Gastrocnemius medialis (tissue), 4 donors: ENCODE measurements around the gene PPIL1. TPM values are rescaled to one million over a fixed set of nuclear protein-coding genes. Genes with fewer than 3 reads are reported as not detected.
A peak's percentile ranks its signal among the peaks of the same experiment; 100 is the strongest.

Source experiments
- ATAC-seq, 2 donors: fragments of 150-250 bp; one replicate each; pipeline ENCODE4 v1.9.1; 2016
- DNase-seq, 2 donors: peaks; one replicate each; pipeline ENCODE4 v3.0.0-alpha.2; 2019
- H3K27ac ChIP-seq, 4 donors: fragments of 200-600 bp; sonication (generic); 1 replicate in 1 of 4; 2 replicates in 3 of 4; pipeline ENCODE4 v1.5.1; 2016 to 2018; ENCODE audit warnings: mild to moderate bottlenecking in 2 of 4, moderate library complexity in 1 of 4
- H3K27me3 ChIP-seq, 3 donors: fragments of 200-600 bp; sonication (generic) in 2 of 3; 1 replicate in 1 of 3; 2 replicates in 2 of 3; pipeline versions ENCODE4 v1.5.1 to v1.6.0; 2016 to 2019; ENCODE audit warnings: mild to moderate bottlenecking in 1 of 3, moderate library complexity in 1 of 3
- H3K36me3 ChIP-seq, 2 donors: fragments of 200-600 bp; sonication (generic) in 1 of 2; one replicate each; pipeline ENCODE4 v1.5.1; 2017 to 2018
- H3K4me1 ChIP-seq, 2 donors: fragments of 200-600 bp; sonication (generic) in 1 of 2; one replicate each; pipeline ENCODE4 v1.5.1; 2016 to 2017; ENCODE audit warnings: mild to moderate bottlenecking in 2 of 2
- H3K4me3 ChIP-seq, 4 donors: fragments of 200-600 bp; sonication (generic) in 3 of 4; 1 replicate in 1 of 4; 2 replicates in 3 of 4; pipeline ENCODE4 v1.5.1; 2016 to 2019; ENCODE audit warnings: mild to moderate bottlenecking in 2 of 4
- H3K9me3 ChIP-seq, 3 donors: fragments of 200-600 bp; sonication (generic) in 2 of 3; 1 replicate in 1 of 3; 2 replicates in 2 of 3; pipeline ENCODE4 v1.5.1; 2016 to 2019
- POLR2A ChIP-seq, 2 donors: fragments of 450-650 bp; IDR thresholded peaks; one replicate each; pipeline ENCODE4 v1.6.1; 2017; ENCODE audit warnings: antibody characterized with exemption in 2 of 2, mild to moderate bottlenecking in 2 of 2, moderate library complexity in 2 of 2
- in situ Hi-C, 4 donors: fragments of 200-750 bp; cut with MboI; loops; one replicate each; pipeline versions ENCODE4 v1.15.0 to v1.8.0; 2017; ENCODE audit warnings: low sequenced_read_pairs in 4 of 4
- intact Hi-C: fragments of 100-400 bp; cut with DNase I; formaldehyde crosslinking; loops from one replicate; pipeline ENCODE4 v1.15.1; 2023; ENCODE audit warnings: low total_unique reads
- total RNA-seq, 4 donors: library from RNA; depleted of rRNA; stranded (reverse); fragments of >200 nt; gene quantifications; one replicate each; pipeline versions ENCODE4 v1.1.0 to v1.2.3, GENCODE V29; 2016
- TF ChIP-seq, protein P1 (sequence below), 5 experiments: fragments of 450-650 bp in 3 of 5; fragments of 200-600 bp in 2 of 5; sonication (generic) in 2 of 5; IDR thresholded peaks in 4 of 5; conservative IDR thresholded peaks in 1 of 5; 1 replicate in 4 of 5; 2 replicates in 1 of 5; pipeline ENCODE4 v1.5.1; 2016 to 2019; ENCODE audit warnings: antibody characterized with exemption in 5 of 5, mild to moderate bottlenecking in 3 of 5, moderate library complexity in 3 of 5

PPIL1 gene
- total RNA-seq, 4 donors from 2014 or later: 5.4 to 18.7 (median 16.8) TPM

DNA sequence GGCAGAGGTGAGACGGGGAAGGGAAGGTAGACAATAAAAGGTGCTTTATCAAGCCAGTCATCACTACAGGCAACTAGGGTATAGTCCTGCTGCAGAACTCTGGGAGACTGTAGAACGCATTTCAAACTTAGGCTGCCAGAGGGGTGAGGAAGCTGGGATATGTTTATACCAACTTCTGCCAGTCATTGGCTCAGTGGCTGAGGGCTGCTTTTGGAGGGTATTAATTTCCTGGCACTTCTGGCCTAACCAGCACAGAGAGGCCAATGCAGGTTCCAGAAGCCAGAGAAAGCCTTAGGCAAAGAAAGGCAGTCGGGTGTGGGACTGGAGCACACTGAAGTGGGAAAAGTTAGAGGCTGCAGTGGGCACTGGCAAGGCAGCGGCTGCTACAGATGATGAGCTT, 31.4 kb downstream of the PPIL1 start:
- H3K27ac ChIP-seq: peak overlapping the region; percentile 30 to 69 (median 51)
- DNase-seq: no peak

DNA sequence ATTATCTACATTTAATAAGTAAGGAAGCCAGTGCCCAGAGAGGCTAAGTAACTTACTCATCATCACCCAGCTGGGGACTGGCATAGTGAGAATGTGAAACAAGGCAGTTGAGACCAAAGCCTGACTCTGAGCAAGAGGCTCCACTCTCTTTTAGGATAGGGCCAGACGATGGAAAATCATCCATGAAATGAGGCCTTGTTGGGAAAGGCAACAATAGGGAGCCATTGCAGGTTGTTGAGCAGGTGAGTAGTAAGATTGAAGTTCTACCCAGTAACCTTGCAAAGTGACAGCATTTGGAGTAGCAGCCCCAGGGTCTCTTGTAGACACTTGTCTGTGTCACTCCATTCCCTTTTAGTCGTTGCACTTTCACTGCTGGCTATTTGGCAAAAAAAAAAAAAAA, 32.8 kb downstream of the PPIL1 start:
- no peak overlapping the region for H3K27ac ChIP-seq
- no peak for ATAC-seq
- H3K4me3 ChIP-seq: no peak overlapping the region
- H3K4me1 ChIP-seq: peaks cover 43 to 53% of the 10 kb centered on the region in 2 donors
- TF ChIP-seq POLR2A (IDR thresholded peaks at IDR 0.05): no peak
- TF ChIP-seq, protein P1, sequence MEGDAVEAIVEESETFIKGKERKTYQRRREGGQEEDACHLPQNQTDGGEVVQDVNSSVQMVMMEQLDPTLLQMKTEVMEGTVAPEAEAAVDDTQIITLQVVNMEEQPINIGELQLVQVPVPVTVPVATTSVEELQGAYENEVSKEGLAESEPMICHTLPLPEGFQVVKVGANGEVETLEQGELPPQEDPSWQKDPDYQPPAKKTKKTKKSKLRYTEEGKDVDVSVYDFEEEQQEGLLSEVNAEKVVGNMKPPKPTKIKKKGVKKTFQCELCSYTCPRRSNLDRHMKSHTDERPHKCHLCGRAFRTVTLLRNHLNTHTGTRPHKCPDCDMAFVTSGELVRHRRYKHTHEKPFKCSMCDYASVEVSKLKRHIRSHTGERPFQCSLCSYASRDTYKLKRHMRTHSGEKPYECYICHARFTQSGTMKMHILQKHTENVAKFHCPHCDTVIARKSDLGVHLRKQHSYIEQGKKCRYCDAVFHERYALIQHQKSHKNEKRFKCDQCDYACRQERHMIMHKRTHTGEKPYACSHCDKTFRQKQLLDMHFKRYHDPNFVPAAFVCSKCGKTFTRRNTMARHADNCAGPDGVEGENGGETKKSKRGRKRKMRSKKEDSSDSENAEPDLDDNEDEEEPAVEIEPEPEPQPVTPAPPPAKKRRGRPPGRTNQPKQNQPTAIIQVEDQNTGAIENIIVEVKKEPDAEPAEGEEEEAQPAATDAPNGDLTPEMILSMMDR (IDR thresholded peaks at IDR 0.05 in 4 of 5, conservative IDR thresholded peaks at IDR 0.05 in 1 of 5): no peak
- H3K27me3 ChIP-seq: peaks cover 0 to 3% (median 0%) of the 10 kb centered on the region in 3 donors
- DNase-seq: no peak
- in situ Hi-C loops (no loop called here), intact Hi-C loops (loop anchor here (2.0 kb wide), 1 partner anchor 73 kb away; no protein-coding TSS in a partner anchor)
- H3K36me3 ChIP-seq: no peaks in the 10 kb centered on the region
- no peaks in the 10 kb centered on the region for H3K9me3 ChIP-seq

More for the DNA sequence above, 31.4 kb downstream of the PPIL1 start:
- ATAC-seq: peak in 1 of 2 donors; percentile 69
- intact Hi-C loops: loop anchor here (2.0 kb wide), 1 partner anchor 74 kb away; no protein-coding TSS in a partner anchor
- TF ChIP-seq, protein P1 (IDR thresholded peaks at IDR 0.05 in 4 of 5, conservative IDR thresholded peaks at IDR 0.05 in 1 of 5): no peak
- no peak for TF ChIP-seq POLR2A (IDR thresholded peaks at IDR 0.05)
- no peaks in the 10 kb centered on the region for H3K36me3 ChIP-seq
- H3K4me3 ChIP-seq: no peak overlapping the region
- in situ Hi-C loops: no loop called here
- peaks cover 43 to 53% of the 10 kb centered on the region in 2 donors for H3K4me1 ChIP-seq
- peaks cover 0 to 3% (median 0%) of the 10 kb centered on the region in 3 donors for H3K27me3 ChIP-seq
- H3K9me3 ChIP-seq: no peaks in the 10 kb centered on the region

DNA sequence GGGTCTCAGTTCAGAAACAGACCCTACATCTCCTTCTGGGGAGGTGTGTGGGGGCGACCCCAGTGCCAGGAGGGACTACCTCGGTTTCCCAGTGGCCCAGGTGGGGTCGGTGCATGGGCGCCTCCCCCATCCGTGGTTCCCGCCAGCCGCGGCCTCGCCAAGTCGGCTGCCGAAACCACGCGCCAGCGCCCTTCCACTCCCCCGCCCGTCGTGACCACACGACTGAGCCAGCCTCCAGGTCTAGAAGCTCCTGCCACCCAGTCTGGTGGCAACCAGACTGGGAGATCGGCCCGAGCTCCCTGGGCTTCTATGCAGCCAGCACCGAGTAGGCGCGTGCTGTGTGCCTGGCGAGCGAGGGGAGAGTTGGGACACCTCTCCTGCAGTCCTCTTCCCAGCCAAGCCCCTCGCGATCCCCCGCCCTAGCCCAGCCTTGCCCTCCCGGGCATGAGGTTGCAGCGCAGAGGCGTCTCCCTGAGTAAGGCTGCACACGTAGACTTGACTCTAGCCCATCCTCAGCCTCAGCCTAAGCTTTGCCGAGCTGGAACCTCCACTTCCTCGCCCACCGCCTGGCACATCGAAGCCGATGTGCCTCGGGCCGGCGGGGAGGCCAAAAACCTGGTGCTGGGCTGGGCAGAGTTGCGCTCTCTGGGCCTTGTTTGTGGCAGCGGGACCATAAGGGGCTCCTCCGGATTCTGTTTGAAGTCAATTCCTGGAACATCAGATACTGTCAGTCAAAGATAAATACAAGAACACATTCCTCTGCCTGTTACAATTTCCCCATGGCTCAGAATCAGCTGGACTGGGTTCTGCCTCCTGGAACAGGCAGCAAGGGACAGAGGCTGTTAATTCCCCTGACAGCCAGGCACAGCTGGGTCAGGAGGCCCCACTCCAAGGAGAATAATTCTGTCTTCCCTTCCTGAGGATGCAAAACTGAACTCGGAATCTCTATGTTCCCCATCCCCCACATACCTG, 33.9 kb downstream of the PPIL1 start:
- in situ Hi-C loops: no loop called here
- Histone ChIP-seq H3K4me1 (peaks cover 43 to 53% of the 10 kb centered on the region in 2 donors), H3K4me3 (peak overlapping the region; percentile 45 to 68 (median 49)), H3K9me3 (no peaks in the 10 kb centered on the region), H3K27me3 (peaks cover 0 to 3% (median 0%) of the 10 kb centered on the region in 3 donors), H3K27ac (peak overlapping the region; percentile 46 to 69 (median 51)), H3K36me3 (no peaks in the 10 kb centered on the region)
- ATAC-seq (peak; percentile 65 to 77), DNase-seq (peak in 1 of 2 donors; percentile 37)
- peak in 1 of 2 donors; percentile 39 for TF ChIP-seq POLR2A (IDR thresholded peaks at IDR 0.05)
- TF ChIP-seq, protein P1 (IDR thresholded peaks at IDR 0.05 in 4 of 5, conservative IDR thresholded peaks at IDR 0.05 in 1 of 5): no peak
- intact Hi-C loops: no loop called here

DNA sequence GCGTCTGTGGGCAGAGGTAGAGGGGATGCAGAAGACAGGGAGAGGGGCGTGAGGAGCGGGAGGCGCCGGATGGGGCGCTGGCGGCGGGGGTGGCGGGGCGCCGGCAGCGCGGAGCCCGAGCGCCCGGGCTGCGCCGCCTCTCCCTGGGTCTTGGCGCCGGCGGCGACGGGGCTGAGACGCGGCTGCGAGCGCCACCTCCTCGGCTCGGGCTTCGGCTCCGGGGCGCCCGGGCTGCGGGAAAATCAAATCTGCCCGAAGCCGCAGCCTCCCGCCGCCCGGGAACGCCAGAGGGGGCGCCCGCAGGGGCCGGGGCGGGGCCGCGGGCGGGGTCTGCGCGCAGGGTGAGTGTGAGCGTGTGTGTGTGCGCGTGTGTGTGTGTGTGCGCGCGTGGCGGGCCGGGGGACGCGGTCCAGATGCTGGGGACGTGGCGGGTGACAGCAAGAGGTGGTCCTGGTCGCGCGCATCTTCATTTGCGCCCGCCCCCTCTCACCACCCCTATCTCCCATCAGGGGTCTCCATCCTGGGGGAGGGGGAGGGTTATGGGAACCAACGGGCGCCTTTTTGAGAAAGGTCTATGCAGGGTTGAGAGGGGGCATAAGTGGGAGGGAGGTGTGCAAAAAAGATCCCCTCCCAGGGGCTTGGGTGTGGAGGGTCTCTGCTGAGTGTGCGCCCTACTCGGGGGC, 34.7 kb downstream of the PPIL1 start:
- Histone ChIP-seq H3K27me3 (peaks cover 0 to 3% (median 0%) of the 10 kb centered on the region in 3 donors), H3K27ac (peak overlapping the region in 2 of 4 donors; percentile 48 to 69), H3K4me3 (peak overlapping the region; percentile 45 to 68 (median 49)), H3K4me1 (peaks cover 43 to 53% of the 10 kb centered on the region in 2 donors), H3K36me3 (no peaks in the 10 kb centered on the region), H3K9me3 (no peaks in the 10 kb centered on the region)
- ATAC-seq: peak; percentile 13 to 14
- in situ Hi-C loops: no loop called here
- no peak for DNase-seq
- TF ChIP-seq POLR2A (IDR thresholded peaks at IDR 0.05): no peak
- TF ChIP-seq, protein P1 (IDR thresholded peaks at IDR 0.05 in 4 of 5, conservative IDR thresholded peaks at IDR 0.05 in 1 of 5): no peak
- intact Hi-C loops: no loop called here
